GM21360 (cell line): ENCODE measurements around the gene ELP4.
"Not testable (repeated sequence)": the region's sequence is repeated elsewhere in the genome, so short reads cannot be mapped to it uniquely, and the experiment has no call there.

Experiments used
- ATAC-seq: cut with Tn5 transposase; IDR thresholded peaks from one replicate; pipeline ENCODE4 v1.9.1; 2021; ENCODE audit warnings: mild to moderate bottlenecking, moderate library complexity; ENCODE audit not compliant: unreplicated experiment

The ELP4 gene

GRCh38 chr11:31641477-31642062, 132.0 kb downstream of the ELP4 start:
- ATAC-seq, result no peak

GRCh38 chr11:31643857-31644256, 134.3 kb downstream of the ELP4 start:
- ATAC-seq, result no peak

DNA sequence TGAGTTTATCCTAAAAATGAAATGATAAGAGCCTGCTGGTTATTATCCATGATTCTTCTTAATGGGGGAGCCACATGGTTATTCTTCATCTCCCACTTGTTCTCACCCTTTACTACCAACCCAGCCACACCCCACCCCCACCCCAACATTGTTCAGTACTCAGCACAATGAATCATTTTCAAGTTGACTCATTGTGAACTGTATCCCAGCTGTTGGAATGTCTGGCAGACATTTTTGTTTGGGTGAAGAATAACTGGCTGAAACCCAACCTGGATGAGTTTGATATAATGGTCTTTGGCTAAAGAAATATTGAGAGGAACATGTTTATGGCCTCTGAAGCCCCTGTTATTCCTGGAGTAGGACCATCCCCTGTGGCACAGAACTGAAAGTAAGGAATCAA, 136.2 kb downstream of the ELP4 start:
- no peak for ATAC-seq

- no peak for ATAC-seq
Observed at GRCh38 chr11:31646216-31646615, 136.6 kb downstream of the ELP4 start.

- ATAC-seq, result no peak
Observed at GRCh38 chr11:31649129-31649966, 139.8 kb downstream of the ELP4 start.

DNA sequence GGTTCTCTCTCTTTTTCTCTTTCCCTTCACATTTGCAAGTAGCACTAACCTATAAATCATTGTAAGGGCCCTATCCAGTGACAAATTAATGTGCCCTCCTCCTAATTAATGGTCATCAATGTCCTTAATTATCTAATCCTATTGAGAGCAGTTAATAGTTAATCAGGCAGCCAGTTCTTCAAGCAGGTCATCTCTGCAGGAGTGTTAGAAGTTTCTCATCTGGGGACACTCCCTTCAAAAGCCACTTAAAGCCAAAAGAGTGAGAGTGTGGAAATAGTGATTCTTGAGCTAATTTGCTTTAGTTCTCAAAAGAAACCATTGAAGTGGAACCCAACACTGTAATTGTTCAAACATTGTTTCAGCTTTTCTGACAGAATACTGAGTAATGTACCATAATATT, 141.6 kb downstream of the ELP4 start:
- no peak for ATAC-seq

DNA sequence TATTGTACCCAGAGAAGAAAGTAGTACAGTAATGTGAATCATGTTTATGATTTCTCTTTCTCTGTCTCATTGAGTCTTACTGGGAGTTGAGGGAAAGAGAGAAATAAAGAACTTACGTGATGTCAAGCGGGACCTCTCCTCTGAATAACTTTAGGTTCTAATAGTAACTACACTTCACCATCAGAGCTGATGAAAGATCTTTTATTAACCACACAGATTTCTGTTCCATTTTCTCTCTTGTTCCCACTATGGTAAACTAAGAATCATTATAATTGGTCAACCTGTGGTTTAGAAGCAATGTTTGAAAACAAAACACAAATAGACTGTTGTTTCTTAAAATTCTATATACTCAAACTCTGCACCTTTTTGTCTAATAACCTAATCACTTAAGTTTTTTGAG, 142.3 kb downstream of the ELP4 start:
- ATAC-seq, result peak; percentile 60

DNA sequence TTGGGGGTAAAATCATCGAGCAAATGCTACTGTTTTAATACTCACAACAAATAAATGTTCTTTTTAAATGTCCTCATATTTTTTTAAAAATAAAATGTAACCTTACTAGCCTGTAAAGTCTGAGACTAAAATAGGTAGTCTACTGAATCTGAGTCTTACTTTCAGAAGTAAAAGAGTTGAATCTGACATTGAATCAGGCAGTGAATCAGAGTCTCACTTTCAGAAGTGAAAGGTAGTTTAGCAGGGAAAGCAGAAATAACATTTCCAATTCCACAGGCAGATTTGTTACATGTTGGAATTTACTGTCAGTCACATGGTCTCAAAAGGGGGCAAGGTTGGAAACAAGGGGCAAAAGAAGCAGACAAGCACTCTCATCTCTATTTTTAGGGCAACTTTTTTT, 143.0 kb downstream of the ELP4 start:
- ATAC-seq, result peak; percentile 84

- no peak for ATAC-seq
Observed at GRCh38 chr11:31655483-31655882, 145.9 kb downstream of the ELP4 start.

GRCh38 chr11:31656051-31656450, 146.5 kb downstream of the ELP4 start:
- ATAC-seq, result no peak

DNA sequence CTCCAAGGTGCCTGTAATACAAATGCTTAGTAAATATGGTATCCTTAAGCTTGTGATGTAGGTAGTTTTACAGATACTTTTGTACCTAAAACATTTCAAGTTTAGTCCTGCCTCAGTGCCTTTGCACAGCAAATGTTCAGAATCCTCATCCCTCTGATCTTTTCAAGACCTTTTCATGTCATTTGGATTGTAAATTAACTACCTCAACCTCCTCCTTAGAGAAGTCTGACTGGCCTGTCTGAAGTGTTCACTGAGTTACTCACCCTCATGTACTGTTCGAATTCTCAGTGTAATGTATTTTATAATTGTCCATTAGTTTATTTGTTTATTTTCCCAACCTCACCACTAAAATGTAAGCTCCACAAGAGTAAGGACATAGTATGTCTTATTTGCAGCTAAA, 147.5 kb downstream of the ELP4 start:
- no peak for ATAC-seq

- no peak for ATAC-seq
Observed at GRCh38 chr11:31664129-31664528, 154.6 kb downstream of the ELP4 start.

- ATAC-seq, result no peak
Observed at GRCh38 chr11:31664954-31665353, 155.4 kb downstream of the ELP4 start.

DNA sequence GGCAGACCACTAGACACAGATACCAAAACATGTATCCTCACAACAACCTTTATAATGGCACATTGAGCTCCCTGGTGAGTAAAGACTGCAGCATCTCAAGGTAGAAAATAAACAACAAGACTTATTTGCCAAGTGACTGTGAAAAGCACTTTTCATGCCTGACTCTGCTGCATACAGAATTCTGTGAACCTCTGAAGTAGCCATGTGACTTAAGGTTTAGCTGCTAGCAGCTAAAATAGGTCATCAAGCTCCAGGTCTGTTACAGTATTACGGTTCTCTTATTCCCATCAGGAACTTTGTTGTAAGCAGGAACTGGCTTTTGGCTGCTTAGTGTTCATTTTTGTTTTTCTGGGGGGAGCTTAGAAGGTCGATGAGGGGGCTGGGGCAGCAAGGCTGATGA, 162.1 kb downstream of the ELP4 start:
- ATAC-seq, result no peak

DNA sequence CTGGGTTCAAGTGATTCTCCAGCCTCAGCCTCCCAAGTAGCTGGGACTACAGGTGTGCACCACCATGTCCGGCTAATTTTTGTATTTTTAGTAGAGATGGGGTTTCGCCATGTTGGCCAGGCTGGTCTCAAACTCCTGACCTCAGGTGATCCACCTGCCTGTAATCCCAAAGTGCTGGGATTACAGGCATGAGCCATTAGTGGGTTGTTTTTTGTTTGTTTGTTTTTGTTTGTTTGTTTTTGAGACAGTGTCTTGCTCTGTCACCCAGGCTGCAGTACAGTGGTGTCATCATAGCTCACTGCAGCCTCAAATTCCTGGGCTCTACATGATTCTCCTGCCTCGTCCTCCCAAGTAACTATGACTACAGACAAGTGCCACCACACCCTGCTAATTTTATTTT, 163.5 kb downstream of the ELP4 start:
- ATAC-seq, result not testable (repeated sequence)

GRCh38 chr11:31676280-31676982, 166.9 kb downstream of the ELP4 start:
- ATAC-seq, result no peak

GRCh38 chr11:31680770-31681169, 171.2 kb downstream of the ELP4 start:
- ATAC-seq, result no peak

GRCh38 chr11:31687256-31687655, 177.7 kb downstream of the ELP4 start:
- no peak for ATAC-seq

DNA sequence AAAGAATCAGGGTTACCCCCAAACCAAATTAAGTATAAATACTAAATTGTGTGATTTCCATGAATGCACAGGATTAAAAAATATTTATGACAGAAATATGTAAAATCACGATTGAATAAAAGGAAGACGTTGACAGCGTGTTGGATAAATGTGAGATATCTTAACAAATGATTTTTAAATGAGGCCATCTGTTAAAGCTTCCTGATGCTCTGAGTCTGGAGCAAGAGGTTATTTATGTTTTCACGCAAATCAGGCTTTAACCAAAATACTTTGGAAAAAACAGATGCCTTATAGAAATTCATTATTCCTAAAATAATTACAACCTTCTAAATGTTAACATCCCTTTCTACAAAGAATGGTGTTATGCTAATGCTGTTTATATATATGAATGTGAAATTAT, 178.3 kb downstream of the ELP4 start:
- ATAC-seq, result no peak

DNA sequence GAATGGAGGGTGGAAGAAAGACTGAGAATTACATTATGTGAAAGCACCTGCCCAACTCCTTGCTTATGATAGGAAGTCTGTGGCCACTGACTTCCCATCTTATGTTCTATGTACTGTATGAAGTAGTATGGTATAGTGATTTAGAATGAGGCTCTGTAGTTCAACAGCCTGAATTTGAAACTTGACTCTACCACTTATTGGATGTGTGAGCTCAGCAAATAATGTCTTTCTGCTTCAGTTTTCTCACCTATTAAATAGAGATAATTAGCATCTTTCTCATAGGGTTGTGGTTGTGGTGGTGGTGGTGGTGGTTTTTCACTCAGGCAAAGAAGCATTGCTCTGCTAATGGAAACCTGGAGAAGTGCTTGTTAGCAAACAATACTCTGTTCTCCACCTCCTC, 180.0 kb downstream of the ELP4 start:
- ATAC-seq, result no peak

GRCh38 chr11:31690041-31690440, 180.5 kb downstream of the ELP4 start:
- ATAC-seq, result no peak

DNA sequence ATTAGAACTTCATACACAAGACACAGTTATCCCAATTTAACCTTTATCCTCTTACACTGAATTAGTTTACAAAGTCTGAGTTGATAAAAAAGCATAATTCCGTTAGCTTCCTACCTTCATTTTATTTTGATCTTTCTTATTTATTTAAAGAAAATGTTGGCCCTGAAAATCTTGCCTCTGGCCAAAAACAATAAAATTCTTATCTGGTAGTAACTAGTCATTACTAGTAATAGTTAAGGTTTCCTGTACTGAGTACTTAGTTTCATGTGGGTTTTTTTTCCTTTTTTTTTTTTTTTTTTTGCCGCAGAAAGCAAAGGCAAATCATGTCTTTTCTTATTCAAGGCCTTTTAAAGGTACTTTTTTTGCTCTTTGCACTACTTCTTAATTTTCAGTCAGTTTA, 180.9 kb downstream of the ELP4 start:
- no peak for ATAC-seq
